Stimulated activated CD8-positive, alpha-beta memory T cell treated with anti-CD3 and anti-CD28 coated beads, Interleukin-7, amount 100 ng/mL, for 48 hours (primary cell): ENCODE data around the gene SLC25A52.
"Not testable (repeated sequence)": the region's sequence is repeated elsewhere in the genome, so short reads cannot be mapped to it uniquely, and the experiment has no call there.

Experiments used
- DNase-seq, 2 donors: peaks; one replicate each; pipeline ENCODE4 v3.0.0-alpha.2; 2020; ENCODE audit warnings: low read depth in 1 of 2; ENCODE audit errors: extremely low read depth in 1 of 2

Gene SLC25A52

DNA sequence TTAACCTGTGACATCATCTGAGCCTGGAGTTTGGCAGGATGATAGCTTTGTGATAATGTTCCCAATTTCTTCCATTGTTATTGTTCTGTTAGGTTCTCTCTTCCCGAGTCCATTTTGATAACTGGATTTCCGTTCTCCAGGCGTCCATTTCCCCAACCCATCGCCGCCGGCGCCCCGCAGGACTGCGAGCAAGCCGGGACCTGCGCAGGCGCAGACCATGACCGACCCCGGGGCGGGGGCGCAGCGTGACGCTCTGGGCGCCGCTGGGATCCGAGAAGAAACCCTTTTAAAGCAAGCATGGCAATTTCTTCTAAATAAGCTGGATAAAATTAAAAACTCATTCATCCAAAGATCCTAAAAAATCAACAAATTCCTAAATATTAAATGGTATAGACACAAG is at the start of gene SLC25A52:
Gene SLC25A52 (minus strand): TSS at position 186 of the 400 bp plus-strand sequence. CDS start 219 bp downstream, outside the sequence.
- DNase-seq = no peak

- DNase-seq = not testable (repeated sequence)
These were observed 48.4 kb upstream of the SLC25A52 start for GRCh38 chr18:31809049-31809448.

DNA sequence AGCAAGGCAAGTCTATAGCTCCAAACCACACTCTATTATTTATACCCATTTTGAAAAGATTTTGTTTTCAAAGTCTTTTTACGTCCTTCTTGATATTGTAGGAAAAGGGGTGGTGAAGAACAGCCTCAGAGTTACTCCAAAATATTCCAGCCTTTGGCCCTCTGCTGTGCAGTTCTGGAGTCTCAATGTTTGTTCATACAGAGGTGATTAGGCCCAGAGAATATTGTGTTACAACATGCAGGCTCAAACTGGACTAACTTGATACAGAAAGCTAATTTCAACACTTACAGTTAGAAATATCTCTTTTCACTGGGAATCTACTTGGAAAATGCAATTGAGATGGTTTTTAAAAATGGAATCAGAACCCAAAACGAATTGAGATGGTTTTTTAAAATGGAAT is 40.4 kb upstream of the SLC25A52 start:
- DNase-seq = no peak

- DNase-seq = not testable (repeated sequence)
These were observed 38.6 kb upstream of the SLC25A52 start for GRCh38 chr18:31799257-31799656.

- no peak for DNase-seq
These were observed 37.7 kb upstream of the SLC25A52 start for GRCh38 chr18:31798399-31798798.

GRCh38 chr18:31795747-31796146 is 35.1 kb upstream of the SLC25A52 start:
- no peak for DNase-seq

GRCh38 chr18:31793531-31793930 is 32.9 kb upstream of the SLC25A52 start:
- no peak for DNase-seq

DNA sequence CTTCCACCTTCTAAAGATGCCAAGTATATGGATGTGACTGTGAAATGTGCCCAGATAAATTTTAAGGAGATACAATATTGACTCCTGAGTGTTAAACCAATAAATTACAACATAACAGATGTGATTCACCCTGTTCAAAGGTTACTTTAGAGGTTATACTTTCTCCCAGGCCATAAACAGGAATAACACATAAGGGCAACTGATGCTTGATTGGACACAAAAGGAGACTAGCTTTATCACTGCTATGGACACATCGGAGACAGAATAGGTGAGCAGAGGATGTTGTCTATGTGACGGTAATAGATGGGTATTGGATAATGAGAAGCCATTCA is 31.9 kb upstream of the SLC25A52 start:
- DNase-seq = no peak

GRCh38 chr18:31791817-31792579 is 31.3 kb upstream of the SLC25A52 start:
- DNase-seq = no peak

- no peak for DNase-seq
These were observed 28.7 kb upstream of the SLC25A52 start for GRCh38 chr18:31789409-31789808.

DNA sequence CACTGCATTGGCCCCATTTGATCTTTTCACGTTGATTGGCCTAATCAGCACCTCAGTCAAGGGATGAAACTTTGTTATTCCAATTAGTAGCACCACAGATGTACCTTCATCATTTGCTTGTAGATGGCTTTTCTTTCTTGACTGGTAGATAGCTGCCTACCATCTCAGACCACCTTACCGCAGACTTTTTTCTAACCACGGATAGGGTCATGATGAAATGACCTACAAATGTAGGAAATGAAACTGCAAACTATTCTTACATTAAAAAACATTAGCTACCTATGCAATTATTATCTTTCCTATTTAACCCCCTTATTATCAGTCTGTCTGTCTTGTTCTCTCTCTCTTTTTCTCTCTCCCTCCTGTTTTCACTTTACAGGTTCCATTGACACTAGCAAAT is 22.4 kb upstream of the SLC25A52 start:
- DNase-seq = no peak

DNA sequence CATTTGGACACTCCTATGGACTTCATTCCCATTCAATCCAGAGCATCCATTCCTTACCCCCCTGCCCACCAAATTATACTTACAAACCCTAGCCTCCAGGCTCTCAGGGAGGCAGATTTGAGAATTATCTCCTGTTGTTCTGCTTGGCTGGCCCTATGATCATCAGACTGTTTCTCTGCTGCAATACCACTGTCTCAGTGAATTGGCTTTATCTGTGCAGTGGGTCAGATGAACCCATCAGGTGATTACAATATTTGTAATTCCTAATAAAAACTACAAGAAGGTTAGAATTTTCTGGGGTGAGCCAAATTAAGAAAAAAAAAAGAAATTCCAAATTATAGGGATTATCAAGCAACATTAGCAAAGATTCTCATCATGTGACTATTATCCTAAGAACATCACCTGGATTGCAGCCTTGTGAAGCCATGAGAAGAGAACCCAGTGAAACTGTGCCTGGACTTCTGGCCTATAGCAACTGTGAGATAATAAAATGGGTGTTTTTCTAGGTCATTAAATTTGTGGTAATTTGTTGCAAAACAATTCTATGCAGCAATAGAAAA is 17.8 kb upstream of the SLC25A52 start:
- no peak for DNase-seq

DNA sequence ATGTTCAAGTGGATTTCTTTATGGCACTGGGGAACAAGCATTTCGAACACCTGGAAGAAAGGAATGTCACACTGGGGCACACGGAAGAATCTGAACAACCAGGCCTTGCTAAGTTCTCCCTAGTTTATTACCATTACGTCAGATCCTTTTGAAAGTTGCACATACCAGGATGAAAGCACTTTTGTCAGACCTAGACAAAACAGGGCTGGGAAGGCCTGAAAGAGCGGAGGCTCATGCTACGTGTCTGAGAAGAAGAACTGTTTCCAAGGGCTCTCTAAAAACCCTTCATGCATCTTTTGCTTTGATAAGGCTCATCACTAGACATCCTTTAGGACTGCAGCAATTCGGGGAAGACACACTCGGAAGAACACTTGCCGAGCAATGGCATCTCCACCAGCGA is 15.4 kb upstream of the SLC25A52 start:
- DNase-seq = no peak

GRCh38 chr18:31774962-31775361 is 14.3 kb upstream of the SLC25A52 start:
- no peak for DNase-seq

- DNase-seq = no peak
These were observed 13.8 kb upstream of the SLC25A52 start for GRCh38 chr18:31774477-31774785.

DNA sequence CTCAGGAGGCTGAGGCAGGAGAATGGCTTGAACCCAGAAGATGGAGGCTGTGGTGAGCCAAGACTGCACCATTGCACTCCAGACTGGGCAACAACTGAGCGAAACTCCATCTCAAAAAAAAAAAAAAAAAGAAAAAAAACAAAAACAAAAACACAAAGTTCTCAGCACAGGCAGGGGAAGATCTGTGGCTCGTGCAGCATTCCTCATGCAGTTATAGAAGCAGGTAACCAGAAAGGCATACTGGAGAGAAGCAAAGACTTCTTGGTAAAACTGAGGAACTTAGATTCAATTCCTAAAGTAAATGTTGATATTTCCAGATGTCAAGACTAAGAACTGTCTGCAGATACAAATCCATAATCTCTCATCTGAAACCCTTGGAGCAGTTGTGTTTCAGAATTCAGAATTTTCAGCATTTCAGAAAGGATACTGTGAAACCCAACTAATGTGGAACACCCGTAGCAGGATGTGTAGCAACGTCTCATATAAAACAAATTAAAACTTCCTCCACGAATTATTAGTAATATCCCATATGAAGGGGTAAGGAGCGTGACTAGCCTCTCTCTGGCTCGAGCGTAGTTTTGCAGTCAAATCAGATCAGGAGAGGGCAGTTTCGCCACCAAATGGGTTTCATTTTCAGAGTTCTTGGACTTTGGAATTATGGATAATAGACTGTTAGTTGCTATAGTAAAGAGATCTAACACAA is 13.2 kb upstream of the SLC25A52 start:
- DNase-seq = no peak

GRCh38 chr18:31772699-31773098 is 12.0 kb upstream of the SLC25A52 start:
- DNase-seq = no peak

DNA sequence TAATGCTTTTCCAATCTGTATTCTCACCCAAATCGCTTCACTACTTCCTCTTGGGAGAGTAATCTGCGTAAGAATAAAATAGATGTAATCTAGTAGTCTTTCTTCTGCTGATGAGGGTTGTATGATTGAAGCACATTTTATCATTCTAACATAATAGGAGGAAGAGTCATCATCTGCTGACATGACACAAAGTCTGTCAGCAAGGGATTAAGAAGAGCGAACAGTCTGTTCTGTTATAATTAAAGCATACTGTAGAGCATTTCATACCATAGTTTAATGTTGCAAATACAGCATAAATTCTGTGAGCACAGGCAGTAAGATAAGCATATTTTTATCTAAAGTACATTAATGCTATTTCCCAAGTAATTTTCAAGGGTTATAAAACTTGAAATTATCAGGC is 10.4 kb downstream of the SLC25A52 start:
- DNase-seq = no peak

GRCh38 chr18:31746396-31746795 is 14.3 kb downstream of the SLC25A52 start:
- no peak for DNase-seq

DNA sequence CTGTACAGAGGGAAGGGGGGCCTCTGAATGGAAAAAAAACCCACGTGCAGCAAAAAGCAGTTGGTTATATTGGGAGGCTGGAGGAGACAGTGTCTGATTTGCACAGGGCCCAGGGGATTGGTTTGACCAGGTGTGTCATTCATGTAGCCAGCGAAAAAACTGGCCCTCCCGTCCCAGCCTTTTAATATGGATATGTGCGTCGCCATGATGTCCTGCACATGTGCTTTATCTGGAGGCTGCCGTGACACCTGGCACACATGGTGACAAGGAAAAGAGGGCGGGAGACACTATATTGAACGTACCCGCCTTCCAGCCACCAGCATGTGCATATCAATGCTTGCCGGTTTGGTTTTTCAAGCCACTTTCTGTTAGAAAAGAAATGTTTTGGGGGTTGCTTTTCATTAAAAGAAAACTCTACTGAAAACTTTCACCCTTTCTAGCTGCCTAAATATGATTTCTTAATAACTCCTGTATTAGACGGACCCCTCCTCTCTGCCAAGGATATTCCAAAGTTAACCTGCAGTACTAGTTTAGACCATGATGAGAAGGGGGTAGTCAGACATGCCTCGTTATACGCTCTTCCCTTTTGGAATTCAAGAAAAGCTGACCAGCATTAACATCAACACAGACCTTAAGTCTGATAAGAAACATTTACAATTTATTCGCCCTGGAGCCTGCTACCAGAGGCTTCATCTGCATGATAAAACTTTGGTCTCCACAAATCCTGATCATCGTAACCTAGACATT is 16.2 kb downstream of the SLC25A52 start:
- no peak for DNase-seq

- DNase-seq = not testable (repeated sequence)
These were observed 17.1 kb downstream of the SLC25A52 start for GRCh38 chr18:31743600-31743999.
